ENCODE measurements around the gene LDLR. TPM values are rescaled to one million over a fixed set of nuclear protein-coding genes. Genes with fewer than 3 reads are reported as not detected.
A peak's percentile ranks its signal among the peaks of the same experiment; 100 is the strongest.

The LDLR gene
- total and polyA plus RNA-seq, 2 of the 4 experiments (the other 2 are of a cell fraction) = 45.2 to 53.8 TPM

- WGBS, 2 experiments (ENCODE audit: extremely low coverage in 2 of 2, insufficient read length in 1 of 2) = 83% methylated on average over 2 of the region's 8 CpGs; no CpG with 5 or more reads in 1 of the 2 experiments
- Histone ChIP-seq H2BK5ac (ENCODE audit: low read depth, low read length, poor library complexity, severe bottlenecking) (no peak overlapping the region), H3K27me3 (ENCODE audit: control insufficient read depth, insufficient read depth, low read length) (no peaks in the 10 kb centered on the region), H4K8ac (ENCODE audit: low read depth in 2 of 2, low read length in 2 of 2) (no peak overlapping the region), H3K9me3 (ENCODE audit: control insufficient read depth, insufficient read depth, low read length) (peaks cover 7% of the 10 kb centered on the region), H3K4ac (ENCODE audit: low read depth, low read length) (no peak overlapping the region), H3K9ac (ENCODE audit: low read depth, low read length) (no peak overlapping the region), H3K56ac (ENCODE audit: extremely low read depth, insufficient read depth, low read length) (no peak overlapping the region), H2BK20ac (ENCODE audit: low read depth, low read length) (no peak overlapping the region), H4K91ac (ENCODE audit: insufficient read depth, low read depth, low read length) (no peak overlapping the region), H4K5ac (ENCODE audit: low read depth, low read length) (no peak overlapping the region), H3K14ac (replicated peaks; ENCODE audit: low read depth, low read length) (no peak overlapping the region), H3K79me1 (ENCODE audit: low read depth in 1 of 2, low read length in 2 of 2) (peaks cover 0 to 15% of the 10 kb centered on the region in 2 experiments; a peak in 1 of 4 replicates), H2BK15ac (ENCODE audit: low read depth, low read length) (no peak overlapping the region), H3K23ac (ENCODE audit: low read depth, low read length) (no peak overlapping the region), H4K20me1 (ENCODE audit: insufficient read depth, low read length) (no peaks in the 10 kb centered on the region; the same call in 1 of the 2 replicates), H3K4me2 (ENCODE audit: low read depth, low read length) (no peak overlapping the region), H3K36me3 (ENCODE audit: control insufficient read depth, insufficient read depth, low read length) (peaks cover 34% of the 10 kb centered on the region), H3K9me1 (ENCODE audit: insufficient read depth, low read length) (no peaks in the 10 kb centered on the region), H3K18ac (ENCODE audit: low read depth, low read length) (no peak overlapping the region), H2BK120ac (ENCODE audit: low read depth, low read length) (no peak overlapping the region), H2AFZ (replicated peaks; ENCODE audit: low read length, poor library complexity) (no peak overlapping the region), H2AK5ac (ENCODE audit: low read depth, low read length) (no peak overlapping the region), H3K4me1 (ENCODE audit: control insufficient read depth, insufficient read depth, low read length) (no peaks in the 10 kb centered on the region), H3K27ac (ENCODE audit: insufficient read depth, low read length) (no peak overlapping the region), H2AK9ac (replicated peaks; ENCODE audit: low read depth, low read length, poor library complexity) (peak overlapping the region; percentile 50), H3K4me3 (ENCODE audit: insufficient read depth, low read depth, low read length) (no peak overlapping the region)
- ChIA-PET CTCF (interaction anchor here (1.1 kb wide), 1 partner anchor 32 kb away, joined by 4 read pairs; no protein-coding TSS in a partner anchor), POLR2A (ENCODE audit: unreplicated experiment) (no interaction called here)
- intact Hi-C loops (cut with micrococcal nuclease) (no loop called here), in situ Hi-C loops (cut with MboI; ENCODE audit: low sequenced_read_pairs) (no loop called here), dilution Hi-C loops (cut with HindIII; ENCODE audit: low sequenced_read_pairs, unreplicated experiment) (no loop called here)
- peak; percentile 41 for DNase-seq
- no TSS peak for BruUV-seq (replicated peaks)
- ATAC-seq (ENCODE audit: low read depth) = 0 out of 2 replicates have a peak, but pooled peaks have one; percentile 8
- TF ChIP-seq MAFK (IDR thresholded peaks at IDR 0.05; ENCODE audit: low read depth, low read length) (no peak), BHLHE40 (IDR thresholded peaks at IDR 0.05; ENCODE audit: low read depth, low read length) (no peak), MAZ (IDR thresholded peaks at IDR 0.05; ENCODE audit: borderline replicate concordance, low read depth, low read length) (no peak), NFE2L2 (IDR thresholded peaks at IDR 0.05; ENCODE audit: low read depth, low read length) (no peak), RFX5 (IDR thresholded peaks at IDR 0.05; ENCODE audit: low read depth, low read length) (no peak), CEBPB (IDR thresholded peaks at IDR 0.05; ENCODE audit: low read depth, low read length) (no peak), USF2 (IDR thresholded peaks at IDR 0.05; ENCODE audit: low read depth, low read length) (no peak)
Measured at GRCh38 chr19:11067356-11068113, 21.7 kb upstream of the LDLR start.
